ENCODE data around the gene CASTOR1.

- TF ChIP-seq CTCF (IDR thresholded peaks at IDR 0.05) (no peak), POLR2A (IDR thresholded peaks at IDR 0.05) (no peak)
Measured at GRCh38 chr22:30246814-30247376, 42.4 kb downstream of the CASTOR1 start.

Measured in heart left ventricle (tissue), 13 donors.